ENCODE results near the gene SPANXN4. TPM values are rescaled to one million over a fixed set of nuclear protein-coding genes. Genes with fewer than 3 reads are reported as not detected.

The SPANXN4 gene
- polyA plus RNA-seq, 1 donor from 2014 or later: not detected

DNA sequence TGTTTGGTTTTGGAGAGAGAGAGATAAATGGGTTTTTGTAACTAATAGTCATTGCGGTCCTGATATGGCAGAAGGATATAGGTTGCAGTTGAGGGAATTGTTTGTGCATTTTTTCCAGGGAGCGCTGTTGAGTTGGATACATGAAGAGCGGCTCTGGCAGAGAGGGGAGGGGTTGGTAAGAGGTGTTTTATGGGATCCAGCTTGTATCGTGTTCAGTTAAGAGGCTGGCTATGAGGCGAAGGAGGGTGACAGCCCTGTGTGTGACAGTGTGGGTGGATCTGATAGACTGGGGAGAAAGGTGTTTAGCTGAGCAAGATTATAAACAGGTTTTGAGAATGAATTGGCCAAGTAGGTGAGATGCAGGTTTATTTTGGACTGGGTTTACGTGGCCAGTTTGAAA is 1.5 kb downstream of the SPANXN4 start:
- H4K20me1 ChIP-seq (ENCODE audit: insufficient read depth): no peaks in the 10 kb centered on the region
- no peaks in the 10 kb centered on the region for H3K9me3 ChIP-seq (ENCODE audit: low read length)
- H3K9ac ChIP-seq (ENCODE audit: low read length): no peak overlapping the region
- no peaks in the 10 kb centered on the region for H3K79me2 ChIP-seq (replicated peaks; ENCODE audit: insufficient read depth, low read length)
- H3K9me2 ChIP-seq (ENCODE audit: insufficient read depth, low read length): no peaks in the 10 kb centered on the region
- H3K36me3 ChIP-seq (ENCODE audit: insufficient read depth, low read length): no peaks in the 10 kb centered on the region
- no peak overlapping the region for H3K4me2 ChIP-seq (ENCODE audit: low read length)
- no peak overlapping the region for H3K4me3 ChIP-seq (ENCODE audit: low read length)
- no peak overlapping the region for H2AFZ ChIP-seq (ENCODE audit: low read depth, low read length)
- H3K27me3 ChIP-seq (ENCODE audit: insufficient read depth, low read depth, low read length): no peaks in the 10 kb centered on the region
- H3F3A ChIP-seq (ENCODE audit: insufficient read depth, low read length, poor library complexity, severe bottlenecking): no peaks in the 10 kb centered on the region
- no peak overlapping the region for H3K27ac ChIP-seq (ENCODE audit: low read length)
- no peak for TF ChIP-seq RAD21 (conservative IDR thresholded peaks at IDR 0.05)
- TF ChIP-seq, protein P1, sequence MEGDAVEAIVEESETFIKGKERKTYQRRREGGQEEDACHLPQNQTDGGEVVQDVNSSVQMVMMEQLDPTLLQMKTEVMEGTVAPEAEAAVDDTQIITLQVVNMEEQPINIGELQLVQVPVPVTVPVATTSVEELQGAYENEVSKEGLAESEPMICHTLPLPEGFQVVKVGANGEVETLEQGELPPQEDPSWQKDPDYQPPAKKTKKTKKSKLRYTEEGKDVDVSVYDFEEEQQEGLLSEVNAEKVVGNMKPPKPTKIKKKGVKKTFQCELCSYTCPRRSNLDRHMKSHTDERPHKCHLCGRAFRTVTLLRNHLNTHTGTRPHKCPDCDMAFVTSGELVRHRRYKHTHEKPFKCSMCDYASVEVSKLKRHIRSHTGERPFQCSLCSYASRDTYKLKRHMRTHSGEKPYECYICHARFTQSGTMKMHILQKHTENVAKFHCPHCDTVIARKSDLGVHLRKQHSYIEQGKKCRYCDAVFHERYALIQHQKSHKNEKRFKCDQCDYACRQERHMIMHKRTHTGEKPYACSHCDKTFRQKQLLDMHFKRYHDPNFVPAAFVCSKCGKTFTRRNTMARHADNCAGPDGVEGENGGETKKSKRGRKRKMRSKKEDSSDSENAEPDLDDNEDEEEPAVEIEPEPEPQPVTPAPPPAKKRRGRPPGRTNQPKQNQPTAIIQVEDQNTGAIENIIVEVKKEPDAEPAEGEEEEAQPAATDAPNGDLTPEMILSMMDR (IDR thresholded peaks at IDR 0.05; ENCODE audit: poor library complexity, severe bottlenecking): no peak
- TF ChIP-seq, protein P2, sequence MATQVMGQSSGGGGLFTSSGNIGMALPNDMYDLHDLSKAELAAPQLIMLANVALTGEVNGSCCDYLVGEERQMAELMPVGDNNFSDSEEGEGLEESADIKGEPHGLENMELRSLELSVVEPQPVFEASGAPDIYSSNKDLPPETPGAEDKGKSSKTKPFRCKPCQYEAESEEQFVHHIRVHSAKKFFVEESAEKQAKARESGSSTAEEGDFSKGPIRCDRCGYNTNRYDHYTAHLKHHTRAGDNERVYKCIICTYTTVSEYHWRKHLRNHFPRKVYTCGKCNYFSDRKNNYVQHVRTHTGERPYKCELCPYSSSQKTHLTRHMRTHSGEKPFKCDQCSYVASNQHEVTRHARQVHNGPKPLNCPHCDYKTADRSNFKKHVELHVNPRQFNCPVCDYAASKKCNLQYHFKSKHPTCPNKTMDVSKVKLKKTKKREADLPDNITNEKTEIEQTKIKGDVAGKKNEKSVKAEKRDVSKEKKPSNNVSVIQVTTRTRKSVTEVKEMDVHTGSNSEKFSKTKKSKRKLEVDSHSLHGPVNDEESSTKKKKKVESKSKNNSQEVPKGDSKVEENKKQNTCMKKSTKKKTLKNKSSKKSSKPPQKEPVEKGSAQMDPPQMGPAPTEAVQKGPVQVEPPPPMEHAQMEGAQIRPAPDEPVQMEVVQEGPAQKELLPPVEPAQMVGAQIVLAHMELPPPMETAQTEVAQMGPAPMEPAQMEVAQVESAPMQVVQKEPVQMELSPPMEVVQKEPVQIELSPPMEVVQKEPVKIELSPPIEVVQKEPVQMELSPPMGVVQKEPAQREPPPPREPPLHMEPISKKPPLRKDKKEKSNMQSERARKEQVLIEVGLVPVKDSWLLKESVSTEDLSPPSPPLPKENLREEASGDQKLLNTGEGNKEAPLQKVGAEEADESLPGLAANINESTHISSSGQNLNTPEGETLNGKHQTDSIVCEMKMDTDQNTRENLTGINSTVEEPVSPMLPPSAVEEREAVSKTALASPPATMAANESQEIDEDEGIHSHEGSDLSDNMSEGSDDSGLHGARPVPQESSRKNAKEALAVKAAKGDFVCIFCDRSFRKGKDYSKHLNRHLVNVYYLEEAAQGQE (IDR thresholded peaks at IDR 0.05; ENCODE audit: borderline replicate concordance): no peak
- TF ChIP-seq EP300 (conservative IDR thresholded peaks at IDR 0.05; ENCODE audit: poor library complexity, severe bottlenecking): no peak
- no peak for TF ChIP-seq SMC3 (conservative IDR thresholded peaks at IDR 0.05; ENCODE audit: poor library complexity)
- TF ChIP-seq TAF1 (IDR thresholded peaks at IDR 0.05; ENCODE audit: low read depth): no peak
- no peak for TF ChIP-seq EZH2 (IDR thresholded peaks at IDR 0.05; ENCODE audit: borderline replicate concordance, insufficient read depth, low read length, poor library complexity, severe bottlenecking)
- TF ChIP-seq POLR2AphosphoS5 (IDR thresholded peaks at IDR 0.05): no peak
- no peak for TF ChIP-seq MXI1 (conservative IDR thresholded peaks at IDR 0.05; ENCODE audit: poor library complexity, severe bottlenecking)

DNA sequence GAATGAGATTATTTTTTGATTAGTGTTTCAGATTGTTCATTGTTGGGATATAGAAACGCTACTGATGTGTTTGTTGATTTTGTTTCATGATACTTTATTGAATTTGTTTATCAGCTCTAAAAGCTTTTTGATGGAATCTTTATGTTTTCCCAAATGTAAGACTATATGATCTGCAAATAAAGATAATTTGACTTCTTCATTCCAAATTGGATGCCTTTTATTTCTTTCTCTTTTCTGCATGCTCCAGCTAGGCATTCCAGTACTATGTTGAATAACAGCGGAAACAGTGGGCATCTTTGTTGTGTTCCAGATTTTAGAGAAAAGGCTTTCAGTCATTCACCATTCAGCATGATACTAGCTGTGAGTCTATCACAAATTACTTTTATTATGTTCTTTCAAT is 21.8 kb downstream of the SPANXN4 start:
- H3K4me2 ChIP-seq (ENCODE audit: low read length): no peak overlapping the region
- H3K9ac ChIP-seq (ENCODE audit: low read length): no peak overlapping the region
- TF ChIP-seq SMC3 (conservative IDR thresholded peaks at IDR 0.05; ENCODE audit: poor library complexity): no peak
- no peak for TF ChIP-seq TAF1 (IDR thresholded peaks at IDR 0.05; ENCODE audit: low read depth)
- TF ChIP-seq, protein P1 (IDR thresholded peaks at IDR 0.05; ENCODE audit: poor library complexity, severe bottlenecking): no peak
- no peak for TF ChIP-seq RAD21 (conservative IDR thresholded peaks at IDR 0.05)
- TF ChIP-seq, protein P2 (IDR thresholded peaks at IDR 0.05; ENCODE audit: borderline replicate concordance): no peak
- no peak for TF ChIP-seq EZH2 (IDR thresholded peaks at IDR 0.05; ENCODE audit: borderline replicate concordance, insufficient read depth, low read length, poor library complexity, severe bottlenecking)
- no peak for TF ChIP-seq MXI1 (conservative IDR thresholded peaks at IDR 0.05; ENCODE audit: poor library complexity, severe bottlenecking)
- TF ChIP-seq EP300 (conservative IDR thresholded peaks at IDR 0.05; ENCODE audit: poor library complexity, severe bottlenecking): no peak
- H3K4me3 ChIP-seq (ENCODE audit: low read length): no peak overlapping the region
- H3K9me2 ChIP-seq (ENCODE audit: insufficient read depth, low read length): no peaks in the 10 kb centered on the region
- H3K36me3 ChIP-seq (ENCODE audit: insufficient read depth, low read length): no peaks in the 10 kb centered on the region
- H3K79me2 ChIP-seq (replicated peaks; ENCODE audit: insufficient read depth, low read length): no peaks in the 10 kb centered on the region
- H3K9me3 ChIP-seq (ENCODE audit: low read length): no peaks in the 10 kb centered on the region
- H3K27ac ChIP-seq (ENCODE audit: low read length): no peak overlapping the region
- H3K27me3 ChIP-seq (ENCODE audit: insufficient read depth, low read depth, low read length): no peaks in the 10 kb centered on the region
- H4K20me1 ChIP-seq (ENCODE audit: insufficient read depth): no peaks in the 10 kb centered on the region
- H2AFZ ChIP-seq (ENCODE audit: low read depth, low read length): no peak overlapping the region
- no peaks in the 10 kb centered on the region for H3F3A ChIP-seq (ENCODE audit: insufficient read depth, low read length, poor library complexity, severe bottlenecking)
